GM20431 (cell line): ENCODE data around the gene MLYCD.
"Not testable (repeated sequence)": the region's sequence is repeated elsewhere in the genome, so short reads cannot be mapped to it uniquely, and the experiment has no call there.

Experiments
- in situ Hi-C: fragments of 300-500 bp; cut with MseI, MboI; formaldehyde crosslinking; loops from one replicate; pipeline ENCODE4 v1.15.0; 2020; ENCODE audit warnings: low sequenced_read_pairs; ENCODE audit not compliant: unreplicated experiment

Gene MLYCD

DNA sequence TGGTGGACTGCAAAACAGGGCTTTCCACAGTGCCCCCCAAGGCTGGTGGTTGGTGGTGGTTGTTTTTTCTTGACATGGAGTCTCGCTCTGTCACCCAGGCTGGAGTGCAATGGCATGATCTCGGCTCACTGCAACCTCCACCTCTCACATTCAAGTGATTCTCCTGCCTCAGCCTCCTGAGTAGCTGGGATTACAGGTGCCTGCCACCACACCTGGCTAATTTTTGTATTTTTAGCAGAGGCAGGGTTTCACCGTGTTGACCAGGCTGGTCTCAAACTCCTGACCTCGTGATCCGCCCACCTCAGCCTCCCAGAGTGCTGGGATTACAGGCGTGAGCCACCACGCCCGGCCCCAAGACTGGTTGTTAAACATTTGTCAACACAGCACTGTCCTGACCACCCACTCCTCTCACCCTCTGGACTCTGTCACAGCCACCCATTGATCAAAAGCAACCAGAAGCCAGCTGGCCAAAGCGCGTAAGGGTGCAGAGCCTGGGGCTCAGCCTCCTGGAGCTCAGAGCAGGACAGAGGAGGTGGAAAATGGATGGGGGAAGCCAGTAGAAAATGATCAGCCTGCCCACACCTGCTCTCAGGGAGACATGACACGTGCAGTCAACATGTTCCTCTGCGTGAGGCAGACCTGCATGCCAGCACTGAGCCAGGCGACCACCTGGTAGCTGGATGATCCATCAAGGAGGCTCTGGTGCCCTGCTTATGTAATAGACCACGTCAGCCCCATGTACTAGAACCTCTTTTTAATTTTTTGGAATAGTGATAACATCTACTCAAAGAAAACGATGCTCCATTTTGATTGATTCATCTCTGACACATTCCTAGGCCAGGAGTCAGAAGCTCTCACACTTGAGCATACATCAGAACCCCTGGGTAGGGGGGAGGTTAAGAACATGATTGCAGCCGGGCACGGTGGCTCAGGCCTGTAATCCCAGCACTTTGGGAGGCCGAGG lies 39.3 kb downstream of the MLYCD start:
- in situ Hi-C loops = no loop called here

DNA sequence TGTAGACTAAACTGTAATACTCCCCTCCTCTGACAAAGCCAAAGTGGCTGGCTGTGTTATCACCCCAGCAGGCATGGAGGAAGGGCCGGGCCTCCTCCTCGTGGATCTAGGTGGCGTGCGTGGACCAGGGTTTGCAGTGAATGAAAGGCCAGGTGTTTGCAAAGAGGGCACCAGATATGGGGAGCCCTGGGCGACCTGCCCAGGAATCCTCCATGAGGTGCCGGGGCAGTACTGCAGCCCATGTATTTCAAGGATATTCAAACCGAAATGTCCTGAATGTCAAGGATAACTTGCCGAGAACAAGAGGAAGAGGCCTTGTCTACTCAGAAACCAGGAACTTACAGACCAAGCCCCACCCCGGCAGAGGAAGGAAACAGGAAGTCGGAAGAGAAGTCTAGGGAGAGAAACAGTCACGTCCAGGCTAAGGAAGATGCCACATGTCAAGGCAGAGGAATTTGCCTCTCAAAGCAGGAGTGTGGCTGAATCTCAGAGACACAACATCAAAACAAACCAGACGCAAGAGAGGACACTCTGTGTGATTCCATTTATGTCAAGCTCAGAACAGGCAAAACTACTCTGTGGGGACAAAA lies 40.4 kb downstream of the MLYCD start:
- in situ Hi-C loops = no loop called here

DNA sequence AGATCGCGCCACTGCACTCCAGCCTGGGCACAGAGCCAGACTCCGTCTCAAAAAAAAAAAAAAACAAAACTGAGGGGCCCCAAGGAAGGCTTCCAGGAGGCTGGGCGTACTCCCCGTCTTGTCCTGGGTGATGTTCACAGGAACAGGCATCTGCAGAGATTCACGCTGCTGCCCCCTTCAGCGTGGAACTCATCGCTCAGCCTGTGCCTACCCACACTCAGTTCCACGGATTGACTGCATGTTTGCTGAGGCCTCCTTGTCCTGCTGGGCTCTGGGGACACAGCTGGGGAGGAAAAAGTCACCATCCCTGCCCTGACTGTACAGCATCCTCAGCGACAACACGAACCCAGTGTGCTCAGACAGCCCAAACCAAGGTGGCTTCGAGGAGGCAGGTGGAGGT lies 41.2 kb downstream of the MLYCD start:
- in situ Hi-C loops = no loop called here

DNA sequence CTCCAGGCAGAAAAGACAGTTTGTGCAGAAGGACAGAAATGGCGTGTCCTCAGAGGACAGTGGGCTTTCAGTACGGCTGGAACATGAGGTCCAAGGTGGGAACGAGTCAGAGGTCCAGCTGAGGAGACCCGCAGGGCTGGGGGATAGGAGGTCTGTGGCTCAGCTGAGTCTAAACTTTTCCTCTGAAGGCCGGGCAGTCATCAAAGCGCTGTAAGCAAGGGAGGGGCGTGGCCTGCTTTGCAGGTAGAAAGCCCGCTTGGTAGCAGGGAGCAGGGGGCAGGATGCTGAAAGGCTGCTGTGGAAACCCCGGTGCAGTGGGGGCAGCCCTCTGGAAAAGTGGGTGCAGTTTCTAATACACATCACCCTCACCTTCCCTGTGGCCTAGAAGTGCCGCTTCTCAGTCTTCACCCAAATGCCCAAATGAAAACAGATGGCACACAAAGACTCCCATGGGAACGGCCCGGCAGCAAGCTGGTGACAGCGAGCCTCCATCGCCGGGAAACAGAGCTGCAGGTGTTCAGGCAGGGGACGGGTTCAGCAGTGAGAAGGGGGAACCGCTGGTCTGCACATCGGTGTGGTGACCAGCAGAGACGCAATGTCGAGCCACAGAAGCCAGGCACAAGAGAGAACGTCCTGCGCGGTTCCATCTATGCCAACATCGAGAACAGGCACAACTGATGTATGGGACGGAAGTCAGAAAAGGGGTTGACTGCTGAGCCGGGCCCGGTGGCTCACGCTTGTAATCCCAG lies 41.9 kb downstream of the MLYCD start:
- in situ Hi-C loops = no loop called here

DNA sequence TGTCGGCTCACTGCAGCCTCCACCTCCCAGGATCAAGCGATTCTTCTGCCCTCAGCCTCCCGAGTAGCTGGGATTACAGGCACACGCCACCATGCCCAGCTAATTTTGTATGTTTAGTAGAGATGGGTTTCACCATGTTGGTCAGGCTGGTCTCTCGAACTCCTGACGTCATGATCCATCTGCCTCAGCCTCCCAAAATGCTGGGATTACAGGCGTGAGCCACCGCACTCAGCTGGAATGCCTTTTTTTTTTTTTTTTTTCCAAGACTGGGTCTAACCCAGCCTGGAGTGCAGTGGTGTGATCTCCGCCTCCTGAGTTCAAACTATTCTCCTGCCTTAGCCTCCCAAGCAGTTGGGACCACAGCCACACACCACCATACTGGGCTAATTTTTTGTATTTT lies 42.6 kb downstream of the MLYCD start:
- in situ Hi-C loops = not testable (repeated sequence)

DNA sequence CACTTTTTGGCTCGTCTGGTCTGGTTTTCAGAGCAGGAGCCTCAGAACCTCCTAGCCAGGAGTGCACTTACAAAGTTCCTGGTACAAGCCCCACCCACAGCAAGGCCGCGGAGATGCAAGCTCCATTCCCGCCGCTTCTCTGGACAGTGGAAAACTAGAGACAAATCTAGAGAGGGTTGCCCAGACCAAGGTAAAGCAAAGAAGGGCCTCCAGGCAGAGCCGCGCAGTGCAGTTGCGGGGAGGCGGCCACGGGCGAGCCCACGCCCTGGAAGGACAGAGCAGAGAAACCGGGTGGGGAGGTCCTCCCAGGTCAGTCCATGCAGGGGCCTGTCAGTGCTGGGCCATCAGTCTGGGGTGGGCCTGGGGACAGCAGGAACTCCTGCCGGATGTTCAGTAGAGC lies 43.2 kb downstream of the MLYCD start:
- in situ Hi-C loops = no loop called here

DNA sequence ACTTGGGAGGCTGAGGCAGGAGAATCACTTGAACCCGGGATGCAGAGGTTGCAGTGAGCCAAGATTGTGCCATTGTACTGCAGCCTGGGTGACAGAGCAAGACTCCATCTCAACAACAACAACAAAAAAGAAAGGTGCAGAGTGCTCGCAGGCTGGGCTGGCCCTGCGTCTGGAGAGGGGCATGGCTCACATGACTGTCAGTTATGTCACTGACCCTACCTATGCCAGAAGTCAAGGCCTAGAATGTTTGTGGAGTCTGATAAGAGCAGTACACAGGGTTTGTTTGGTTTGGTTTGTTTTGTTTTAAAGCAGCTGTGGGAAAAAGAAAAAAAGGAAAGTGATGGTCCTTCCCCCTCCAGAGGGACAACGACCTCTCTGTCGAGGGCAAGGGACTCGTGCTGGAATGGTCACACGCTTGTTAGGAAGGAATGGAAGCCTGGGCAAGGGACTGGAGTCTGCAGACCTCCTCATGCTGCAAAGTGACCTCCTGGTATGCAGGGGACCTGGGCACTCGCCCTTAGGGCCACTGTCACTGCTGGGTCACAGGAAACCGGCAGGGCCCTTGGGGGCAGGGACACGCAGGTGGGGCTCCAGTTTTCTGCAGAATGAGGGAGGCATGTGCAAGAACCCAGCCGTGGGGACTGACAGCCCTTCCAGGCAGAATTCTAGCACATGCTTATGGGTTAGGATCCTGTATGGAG lies 44.0 kb downstream of the MLYCD start:
- in situ Hi-C loops = no loop called here

DNA sequence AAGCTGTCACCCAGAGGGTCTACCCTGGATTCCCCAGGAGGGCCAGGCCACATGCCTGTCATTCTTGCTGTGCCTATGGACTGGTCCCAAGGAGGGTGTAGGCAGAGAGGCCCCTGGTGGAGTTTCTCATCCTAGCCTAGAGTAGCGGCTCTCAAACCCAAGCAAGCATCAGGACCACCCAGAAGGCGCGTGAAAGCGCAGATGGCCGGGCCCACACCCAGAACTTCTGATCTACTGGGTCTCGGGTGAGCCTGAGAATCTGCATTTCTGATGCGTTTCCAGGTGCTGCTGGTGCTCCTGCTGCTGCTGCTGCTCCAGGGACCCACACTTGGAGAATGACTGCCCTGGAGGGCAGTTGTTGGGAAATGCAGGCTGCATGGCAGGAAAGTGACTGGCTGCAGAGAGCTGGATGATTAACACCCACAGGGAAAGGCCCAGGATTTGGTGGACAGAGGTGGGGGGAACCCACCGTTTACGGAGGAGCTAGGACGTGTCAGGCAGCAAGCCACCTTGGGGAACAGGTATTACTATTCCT lies 44.7 kb downstream of the MLYCD start:
- in situ Hi-C loops = no loop called here

DNA sequence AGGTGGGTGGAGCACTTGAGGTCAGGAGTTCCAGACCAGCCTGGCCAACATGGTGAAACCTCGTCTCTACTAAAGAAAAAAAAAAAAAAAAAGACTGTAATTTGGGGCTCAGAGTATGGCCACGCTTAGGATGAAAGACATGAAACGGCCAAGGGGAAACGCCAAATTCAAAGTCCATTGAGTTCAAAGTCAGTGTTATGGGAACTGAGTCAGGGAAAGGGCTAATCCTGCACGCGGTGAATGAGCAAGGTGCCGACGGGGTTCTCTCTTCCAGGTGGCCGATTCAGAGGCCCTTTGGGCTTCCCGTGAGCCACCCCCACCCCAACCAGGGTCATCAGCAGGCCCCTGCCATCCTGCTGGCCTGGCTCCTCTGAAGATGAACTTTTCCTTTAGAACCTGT lies 46.7 kb downstream of the MLYCD start:
- in situ Hi-C loops = no loop called here

DNA sequence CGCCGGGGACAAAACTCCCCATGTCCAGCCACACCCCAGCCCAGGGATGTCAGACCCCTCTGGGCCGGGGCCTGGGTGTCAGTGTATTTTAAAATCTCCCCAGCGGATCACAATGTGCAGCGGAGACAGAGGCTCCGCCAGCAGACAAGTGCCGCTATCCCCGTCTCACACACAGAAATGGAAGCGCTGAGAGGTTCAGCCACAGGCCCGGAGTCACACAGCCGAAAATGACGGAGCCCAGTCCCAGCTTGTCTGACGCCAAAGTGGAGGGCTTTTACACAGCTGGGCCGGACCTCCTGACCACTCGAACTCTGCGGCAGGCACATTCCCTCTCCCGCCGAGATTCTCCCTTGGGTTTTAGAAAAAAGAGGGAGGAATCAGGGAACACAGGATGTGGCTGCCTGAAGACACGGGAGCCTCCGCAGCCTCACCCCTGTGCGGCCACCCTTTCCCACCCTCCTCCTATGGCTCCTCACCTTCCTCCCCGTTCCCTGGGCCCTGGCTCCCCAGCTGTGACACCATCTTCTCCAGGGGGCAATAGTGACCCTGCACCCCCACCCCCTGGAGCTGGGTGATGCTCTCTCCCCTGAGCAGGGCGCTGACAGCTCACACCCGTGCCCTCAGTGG lies 47.4 kb downstream of the MLYCD start:
- in situ Hi-C loops = no loop called here

DNA sequence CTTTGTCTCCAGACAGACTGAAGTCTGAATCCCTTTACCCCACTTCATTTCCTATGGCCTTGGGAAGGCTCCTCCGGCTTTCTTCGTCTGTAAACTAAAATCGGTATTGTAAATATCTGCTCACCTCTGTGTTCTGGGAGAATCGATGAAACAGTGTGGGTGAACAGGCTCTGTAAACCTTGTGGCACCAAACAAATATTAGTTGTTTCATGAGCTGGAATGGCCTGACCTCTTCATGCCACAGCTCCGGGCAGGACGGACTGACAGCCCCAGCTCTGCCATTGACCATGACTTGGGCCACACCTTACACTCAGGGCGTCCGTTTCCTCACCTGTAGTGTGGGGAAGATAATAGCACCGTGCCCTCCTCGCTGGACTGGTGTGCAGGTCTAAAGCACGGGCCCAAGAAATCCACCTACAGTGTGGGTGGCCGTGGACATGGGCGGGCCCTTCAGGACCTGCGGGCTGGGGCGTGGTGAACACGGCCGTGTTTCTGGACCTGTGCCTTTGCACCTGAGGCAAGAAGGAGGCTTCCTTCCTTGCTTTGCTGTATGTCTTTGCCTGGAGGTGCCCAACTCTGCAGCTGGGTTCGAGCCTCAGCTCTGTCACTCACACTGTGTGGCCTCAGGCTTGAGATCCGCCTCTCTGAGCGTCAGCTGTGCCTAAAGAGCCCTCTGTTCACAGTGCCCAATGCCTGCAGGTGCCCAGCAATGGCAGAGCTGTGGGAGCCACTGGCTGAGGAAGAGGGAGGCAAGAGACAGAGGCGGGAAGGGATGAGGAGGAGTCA lies 48.1 kb downstream of the MLYCD start:
- in situ Hi-C loops = no loop called here

DNA sequence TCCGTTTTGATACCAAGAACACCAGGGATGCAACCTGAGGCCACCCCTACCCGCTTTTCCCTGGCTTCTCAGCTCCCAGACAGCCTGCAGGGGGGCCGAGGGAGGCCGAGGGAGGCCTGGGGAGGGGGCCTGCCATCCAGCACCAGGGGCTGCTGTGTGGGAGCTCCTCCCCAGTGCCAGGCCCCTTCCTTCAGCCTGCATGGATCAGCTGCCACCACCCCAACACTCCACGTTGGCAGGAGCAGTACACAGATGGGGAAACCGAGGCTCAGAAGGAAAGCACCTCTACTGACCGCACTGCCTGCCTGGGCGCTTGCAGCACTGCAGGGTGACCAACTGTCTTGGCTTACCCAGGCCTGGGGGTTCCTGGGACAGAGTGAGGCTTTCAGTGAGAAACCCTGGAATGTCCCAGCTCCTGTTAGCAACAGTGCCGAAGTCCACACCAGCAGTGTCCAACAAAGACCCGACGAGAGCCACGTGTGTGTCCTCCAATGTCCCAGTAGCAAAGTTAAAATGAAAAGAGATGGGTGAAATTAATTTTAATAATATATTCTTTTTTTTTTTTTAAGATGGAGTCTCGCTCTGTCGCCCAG lies 48.8 kb downstream of the MLYCD start:
- in situ Hi-C loops = no loop called here

DNA sequence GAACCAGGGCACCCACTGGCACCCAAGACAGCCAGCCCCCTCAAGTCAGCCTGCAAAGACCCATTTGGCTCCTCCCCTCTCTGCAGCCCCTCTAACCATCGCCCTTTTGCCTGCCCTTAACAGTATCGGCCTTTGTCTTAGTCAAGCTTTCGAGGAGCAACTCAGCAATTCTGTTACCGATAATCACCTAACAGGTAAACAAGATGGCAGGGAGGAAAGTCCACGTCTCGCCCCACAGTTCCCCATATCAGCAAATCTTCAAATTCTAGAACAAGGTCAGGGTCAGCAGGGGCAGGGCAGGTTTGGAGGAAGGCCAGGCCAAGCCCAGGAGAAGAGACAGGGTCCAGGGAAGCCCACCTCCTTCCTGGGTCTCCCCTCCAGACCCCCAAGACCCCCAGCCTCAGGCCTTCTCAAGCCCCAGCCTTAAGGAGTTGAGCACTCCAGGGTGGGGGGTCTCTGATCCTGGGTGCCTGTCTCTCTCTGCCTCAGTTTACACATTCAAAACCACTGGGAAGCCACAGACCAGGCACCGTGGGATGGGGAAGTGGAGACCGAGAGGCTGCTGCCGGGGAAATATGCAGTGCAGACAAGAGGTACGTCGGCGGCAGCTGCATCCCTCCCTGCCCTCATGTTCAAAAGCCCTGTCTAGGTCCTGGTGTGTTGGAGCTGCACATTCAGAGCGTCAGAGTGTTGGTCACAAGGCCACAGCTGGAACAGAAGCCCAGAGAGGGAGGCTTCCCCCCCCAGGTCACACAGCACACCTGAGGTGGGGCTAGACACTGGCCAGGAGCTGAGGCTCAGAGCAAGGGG lies 50.2 kb downstream of the MLYCD start:
- in situ Hi-C loops = no loop called here

DNA sequence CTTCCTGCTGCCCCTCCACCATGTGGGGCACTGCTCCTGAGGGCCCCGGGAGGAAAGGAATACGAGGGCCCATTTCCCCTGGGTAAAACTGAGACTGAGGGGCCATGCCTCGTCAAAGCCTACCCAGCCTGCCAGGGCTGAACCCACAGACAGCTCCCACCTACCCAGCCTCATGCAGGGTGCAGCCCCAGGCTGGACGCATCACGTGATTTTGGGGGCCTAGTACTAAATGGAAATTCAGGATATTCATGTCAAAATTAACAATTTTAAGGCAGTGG lies 50.7 kb downstream of the MLYCD start:
- in situ Hi-C loops = loop anchor here (25.0 kb wide), 1 partner anchor 238 kb away; the partner anchor contains the start of genes ADAD2 and TAF1C

DNA sequence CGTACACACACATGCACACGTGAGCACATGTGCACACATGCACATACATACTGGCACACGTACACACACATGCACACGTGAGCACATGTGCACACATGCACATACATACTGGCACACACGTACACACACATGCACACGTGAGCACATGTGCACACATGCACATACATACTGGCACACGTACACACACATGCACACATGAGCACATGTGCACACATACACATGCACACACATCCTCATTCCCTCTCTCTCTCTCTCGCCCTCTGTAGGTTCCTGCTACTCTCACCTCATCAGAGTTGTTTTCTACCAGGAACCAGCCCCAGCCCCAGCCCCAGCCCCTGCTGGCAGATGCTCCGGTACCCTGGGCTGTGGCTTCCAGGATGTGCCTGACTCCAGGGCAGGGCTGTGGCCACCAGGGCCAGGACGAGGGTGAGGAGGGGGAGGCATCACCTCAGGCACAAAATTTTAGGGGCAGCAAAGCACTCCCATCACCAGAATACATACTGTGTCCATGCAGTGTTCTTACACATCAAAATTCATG lies 52.0 kb downstream of the MLYCD start:
- in situ Hi-C loops = loop anchor here (25.0 kb wide), 1 partner anchor 236 kb away; the partner anchor contains the start of genes ADAD2 and TAF1C

DNA sequence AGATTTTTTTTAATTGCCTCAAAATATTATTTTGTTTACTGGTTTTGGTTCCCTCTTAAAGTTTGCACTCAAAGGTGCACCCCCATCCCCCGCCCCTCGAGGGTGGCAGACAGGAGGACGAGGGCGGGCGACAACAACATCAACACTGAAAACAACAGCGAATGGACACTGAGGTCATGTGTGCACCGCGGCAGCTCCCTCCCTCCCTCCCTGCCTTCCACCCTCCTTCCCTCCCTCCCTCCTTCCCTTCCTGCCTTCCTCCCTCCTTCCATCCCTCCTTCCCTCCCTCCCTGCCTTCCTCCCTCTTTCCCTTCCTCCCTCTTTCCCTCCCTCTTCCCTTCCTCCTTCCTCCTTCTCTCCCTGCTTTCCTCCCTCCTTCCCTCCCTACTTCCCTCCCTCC lies 52.6 kb downstream of the MLYCD start:
- in situ Hi-C loops = loop anchor here (25.0 kb wide), 1 partner anchor 236 kb away; the partner anchor contains the start of genes ADAD2 and TAF1C

DNA sequence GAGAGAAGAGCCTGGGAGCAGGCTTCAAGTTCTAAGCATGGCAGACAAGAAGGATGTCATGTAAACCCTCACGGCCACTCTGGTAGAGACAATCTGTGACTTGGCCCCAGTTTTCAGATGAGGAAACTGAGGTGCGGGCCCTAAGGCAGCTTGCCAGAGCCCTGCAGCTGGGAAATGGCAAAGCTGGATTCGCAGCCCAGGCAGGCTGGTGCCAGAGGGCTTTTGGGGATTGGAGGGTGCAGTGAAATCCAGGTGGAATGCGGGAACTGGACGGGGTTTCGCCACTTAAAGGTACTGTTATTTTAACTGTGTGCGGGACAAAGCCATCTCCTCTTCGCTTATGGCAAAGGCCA lies 53.6 kb downstream of the MLYCD start:
- in situ Hi-C loops = loop anchor here (25.0 kb wide), 1 partner anchor 235 kb away; the partner anchor contains the start of genes ADAD2 and TAF1C
